GM21529 (cell line): ENCODE data around the gene FARS2.
A peak's percentile ranks its signal among the peaks of the same experiment; 100 is the strongest.

ENCODE experiments used
- ATAC-seq: cut with Tn5 transposase; IDR thresholded peaks from one replicate; pipeline ENCODE4 v1.9.1; 2021; ENCODE audit not compliant: unreplicated experiment

Gene FARS2

GRCh38 chr6:5260661-5261544 lies at the start of gene FARS2, which contains the start of gene LYRM4:
Gene FARS2, plus strand, starts transcription at chr6:5261513.
Gene LYRM4, minus strand, starts transcription at chr6:5260950. Its CDS starts 217 bp downstream, at chr6:5260733.
- ATAC-seq = peak; percentile 73

- no peak for ATAC-seq
Observed at GRCh38 chr6:5213836-5214235, 47.5 kb upstream of the FARS2 start.

GRCh38 chr6:5214570-5215052 lies 46.7 kb upstream of the FARS2 start:
- no peak for ATAC-seq

- ATAC-seq = no peak
Observed at GRCh38 chr6:5215159-5215558, 46.2 kb upstream of the FARS2 start.

- no peak for ATAC-seq
Observed at GRCh38 chr6:5215799-5216198, 45.5 kb upstream of the FARS2 start.

GRCh38 chr6:5217356-5217755 lies 44.0 kb upstream of the FARS2 start:
- no peak for ATAC-seq

GRCh38 chr6:5219011-5219691 lies 42.2 kb upstream of the FARS2 start:
- no peak for ATAC-seq

GRCh38 chr6:5220443-5220842 lies 40.9 kb upstream of the FARS2 start:
- ATAC-seq = no peak

GRCh38 chr6:5223309-5223708 lies 38.0 kb upstream of the FARS2 start:
- ATAC-seq = no peak

GRCh38 chr6:5229356-5229755 lies 32.0 kb upstream of the FARS2 start:
- no peak for ATAC-seq

GRCh38 chr6:5230081-5230480 lies 31.2 kb upstream of the FARS2 start:
- ATAC-seq = no peak

- ATAC-seq = no peak
Observed at GRCh38 chr6:5231289-5231688, 30.0 kb upstream of the FARS2 start.

GRCh38 chr6:5234874-5235273 lies 26.4 kb upstream of the FARS2 start:
- ATAC-seq = no peak

- ATAC-seq = no peak
Observed at GRCh38 chr6:5235830-5236229, 25.5 kb upstream of the FARS2 start.

- no peak for ATAC-seq
Observed at GRCh38 chr6:5237805-5238204, 23.5 kb upstream of the FARS2 start.

- ATAC-seq = no peak
Observed at GRCh38 chr6:5238336-5238735, 23.0 kb upstream of the FARS2 start.

GRCh38 chr6:5241252-5241651 lies 20.1 kb upstream of the FARS2 start:
- ATAC-seq = no peak

GRCh38 chr6:5243069-5243468 lies 18.2 kb upstream of the FARS2 start:
- ATAC-seq = no peak

GRCh38 chr6:5246141-5247097 lies 14.9 kb upstream of the FARS2 start:
- ATAC-seq = no peak

GRCh38 chr6:5247201-5247600 lies 14.1 kb upstream of the FARS2 start:
- ATAC-seq = no peak
